GM03348 (cell line): ENCODE data around the gene ARHGAP25.
A peak's percentile ranks its signal among the peaks of the same experiment; 100 is the strongest.

Experiments
- DNase-seq: peaks from one replicate; pipeline ENCODE4 v3.0.0; 2012; ENCODE audit warnings: low spot score

The ARHGAP25 gene

GRCh38 chr2:68742626-68743415, 8.2 kb downstream of the ARHGAP25 start:
- no peak for DNase-seq

GRCh38 chr2:68743531-68743930, 8.9 kb downstream of the ARHGAP25 start:
- DNase-seq: no peak

GRCh38 chr2:68744366-68744912, 9.8 kb downstream of the ARHGAP25 start:
- no peak for DNase-seq

- no peak for DNase-seq
Observed at GRCh38 chr2:68745006-68745405, 10.4 kb downstream of the ARHGAP25 start.

GRCh38 chr2:68746408-68746807, 11.8 kb downstream of the ARHGAP25 start:
- no peak for DNase-seq

GRCh38 chr2:68747413-68747812, 12.8 kb downstream of the ARHGAP25 start:
- DNase-seq: no peak

- DNase-seq: no peak
Observed at GRCh38 chr2:68747900-68748299, 13.3 kb downstream of the ARHGAP25 start.

GRCh38 chr2:68748568-68748967, 14.0 kb downstream of the ARHGAP25 start:
- DNase-seq: no peak

- no peak for DNase-seq
Observed at GRCh38 chr2:68749345-68749744, 14.7 kb downstream of the ARHGAP25 start.

- no peak for DNase-seq
Observed at GRCh38 chr2:68750592-68751396, 16.2 kb downstream of the ARHGAP25 start.

- peak; percentile 91 for DNase-seq
Observed at GRCh38 chr2:68751397-68752339, 17.1 kb downstream of the ARHGAP25 start.

GRCh38 chr2:68753318-68753717, 18.7 kb downstream of the ARHGAP25 start:
- DNase-seq: no peak

- no peak for DNase-seq
Observed at GRCh38 chr2:68755071-68755470, 20.5 kb downstream of the ARHGAP25 start.

GRCh38 chr2:68756178-68756577, 21.6 kb downstream of the ARHGAP25 start:
- DNase-seq: no peak

GRCh38 chr2:68757081-68757480, 22.5 kb downstream of the ARHGAP25 start:
- DNase-seq: no peak

- no peak for DNase-seq
Observed at GRCh38 chr2:68762100-68762499, 27.5 kb downstream of the ARHGAP25 start.

GRCh38 chr2:68762665-68763064, 28.1 kb downstream of the ARHGAP25 start:
- no peak for DNase-seq

GRCh38 chr2:68764041-68764805, 29.6 kb downstream of the ARHGAP25 start:
- DNase-seq: no peak

- no peak for DNase-seq
Observed at GRCh38 chr2:68764806-68765311, 30.2 kb downstream of the ARHGAP25 start.

GRCh38 chr2:68765739-68766375, 31.2 kb downstream of the ARHGAP25 start:
- DNase-seq: no peak
